Measurements from ENCODE around the gene SCN1A. TPM values are rescaled to one million over a fixed set of nuclear protein-coding genes. Genes with fewer than 3 reads are reported as not detected.
A peak's percentile ranks its signal among the peaks of the same experiment; 100 is the strongest.
"Not testable (repeated sequence)": the region's sequence is repeated elsewhere in the genome, so short reads cannot be mapped to it uniquely, and the experiment has no call there.

SCN1A gene
- total RNA-seq, 2 experiments from 2014 or later: not detected

DNA sequence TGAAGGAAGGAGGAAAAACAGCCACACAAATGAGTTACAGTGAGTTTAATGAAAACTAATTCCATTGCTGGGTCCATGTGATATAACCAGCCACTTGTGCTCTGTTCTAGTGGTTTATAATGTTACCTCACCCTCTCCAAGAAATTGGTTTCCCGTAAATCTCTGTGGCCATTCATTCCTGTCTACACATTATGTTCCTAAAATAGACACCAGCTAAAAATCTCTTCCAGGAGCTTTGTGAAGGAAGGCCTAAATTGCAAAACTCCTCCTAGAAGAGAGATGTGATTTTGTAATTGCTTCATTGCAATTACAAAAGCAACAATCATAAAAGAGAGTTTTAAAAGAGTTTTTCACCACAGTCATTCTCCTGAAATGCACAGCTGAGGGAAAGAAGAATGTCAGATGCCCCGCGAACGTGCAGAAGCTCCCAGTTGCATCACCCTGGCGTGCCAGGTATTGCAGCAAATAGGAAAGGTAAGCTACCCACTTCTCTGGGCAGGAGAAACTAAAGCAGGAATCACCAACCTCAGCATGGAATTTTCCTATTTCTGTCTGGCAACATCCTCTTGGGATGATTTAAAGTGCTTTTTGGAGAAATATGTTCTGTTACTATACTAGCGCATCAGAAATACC is 1.7 kb downstream of the SCN1A start:
- no peak overlapping the region for H3K4me3 Mint-ChIP-seq
- no peak for ATAC-seq
- H3K4me1 Mint-ChIP-seq: peaks cover 3% of the 10 kb centered on the region
- peaks cover 26% of the 10 kb centered on the region for H3K27me3 Mint-ChIP-seq
- no peak overlapping the region for H3K27ac Mint-ChIP-seq
- H3K9me3 Mint-ChIP-seq (ENCODE audit: low read depth): no peaks in the 10 kb centered on the region
- no peak for DNase-seq
- CTCF ChIA-PET: interaction anchor here (0.9 to 2.0 kb wide), 2 partner anchors 171 to 173 kb away, joined by 4 to 5 read pairs; partner anchors contain the start of gene TTC21B
- no peaks in the 10 kb centered on the region for H3K36me3 Mint-ChIP-seq

- H3K4me3 Mint-ChIP-seq: no peak overlapping the region
- no peak for ATAC-seq
- H3K9me3 Mint-ChIP-seq (ENCODE audit: low read depth): no peaks in the 10 kb centered on the region
- no peak for DNase-seq
- H3K4me1 Mint-ChIP-seq: peaks cover 3% of the 10 kb centered on the region
- H3K27me3 Mint-ChIP-seq: peaks cover 24% of the 10 kb centered on the region
- CTCF ChIA-PET: no interaction called here
- H3K27ac Mint-ChIP-seq: no peak overlapping the region
- H3K36me3 Mint-ChIP-seq: no peaks in the 10 kb centered on the region
These were observed 2.3 kb downstream of the SCN1A start for GRCh38 chr2:166125557-166125956.

DNA sequence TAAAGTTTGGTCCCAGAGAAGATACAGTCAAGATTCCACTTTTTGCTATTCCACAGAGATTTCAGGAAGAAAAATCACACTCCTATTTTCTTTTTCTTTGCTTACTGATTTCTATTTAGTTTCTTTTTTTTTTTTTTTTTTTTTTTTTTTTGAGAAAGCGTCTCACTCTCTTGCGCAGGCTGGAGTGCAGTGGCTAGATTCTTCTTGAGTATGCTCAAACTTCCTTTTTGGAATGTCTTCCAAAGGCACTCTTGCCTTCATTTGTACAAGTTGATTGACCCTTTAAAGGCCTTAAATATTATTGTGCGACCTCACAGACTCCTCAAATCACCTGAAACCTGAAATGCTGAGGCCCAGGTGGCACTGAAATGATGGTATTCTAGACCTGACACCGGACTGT is 9.6 kb downstream of the SCN1A start:
- CTCF ChIA-PET: no interaction called here
- H3K9me3 Mint-ChIP-seq (ENCODE audit: low read depth): no peaks in the 10 kb centered on the region
- H3K27ac Mint-ChIP-seq: no peak overlapping the region
- DNase-seq (no peak), ATAC-seq (no peak)
- no peaks in the 10 kb centered on the region for H3K27me3 Mint-ChIP-seq
- H3K4me1 Mint-ChIP-seq: no peaks in the 10 kb centered on the region
- H3K36me3 Mint-ChIP-seq: no peaks in the 10 kb centered on the region
- H3K4me3 Mint-ChIP-seq: no peak overlapping the region

DNA sequence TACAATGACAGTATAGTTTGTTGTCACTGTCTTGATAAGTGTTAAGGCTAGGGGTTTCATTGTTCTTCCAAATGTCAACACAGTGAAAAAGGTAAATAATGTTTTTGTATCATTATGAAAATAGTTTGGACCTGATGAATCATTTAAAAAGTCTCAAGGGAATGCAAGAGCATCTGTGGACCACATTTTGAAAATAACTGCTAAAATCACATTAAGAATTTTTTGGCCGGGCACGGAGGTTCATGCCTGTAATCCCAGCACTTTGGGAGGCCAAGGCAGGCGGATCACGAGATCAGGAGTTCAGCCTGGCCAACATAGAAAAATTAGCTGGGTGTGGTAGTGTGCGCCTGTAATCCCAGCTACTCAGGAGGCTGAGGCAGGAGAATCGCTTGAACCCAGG is 10.3 kb downstream of the SCN1A start:
- H3K4me3 Mint-ChIP-seq: no peak overlapping the region
- H3K4me1 Mint-ChIP-seq: peaks cover 2% of the 10 kb centered on the region
- ATAC-seq: no peak
- CTCF ChIA-PET: no interaction called here
- no peaks in the 10 kb centered on the region for H3K27me3 Mint-ChIP-seq
- H3K27ac Mint-ChIP-seq: no peak overlapping the region
- no peak for DNase-seq
- H3K9me3 Mint-ChIP-seq (ENCODE audit: low read depth): no peaks in the 10 kb centered on the region
- H3K36me3 Mint-ChIP-seq: no peaks in the 10 kb centered on the region

GRCh38 chr2:166115589-166115988 is 12.2 kb downstream of the SCN1A start:
- Mint-ChIP-seq H3K36me3 (no peaks in the 10 kb centered on the region), H3K4me3 (no peak overlapping the region), H3K27me3 (no peaks in the 10 kb centered on the region), H3K9me3 (ENCODE audit: low read depth) (no peaks in the 10 kb centered on the region), H3K27ac (no peak overlapping the region), H3K4me1 (peaks cover 9% of the 10 kb centered on the region)
- CTCF ChIA-PET: interaction anchor here (0.9 kb wide), 1 partner anchor 13 kb away, joined by 3 read pairs; no protein-coding TSS in a partner anchor
- no peak for DNase-seq
- peak; percentile 45 for ATAC-seq

GRCh38 chr2:166112193-166112605 is 15.6 kb downstream of the SCN1A start:
- DNase-seq: no peak
- H3K9me3 Mint-ChIP-seq (ENCODE audit: low read depth): no peaks in the 10 kb centered on the region
- peaks cover 9% of the 10 kb centered on the region for H3K4me1 Mint-ChIP-seq

GRCh38 chr2:166106431-166107015 is 21.3 kb downstream of the SCN1A start:
- CTCF ChIA-PET: no interaction called here
- no peak for DNase-seq
- Mint-ChIP-seq H3K36me3 (no peaks in the 10 kb centered on the region), H3K27me3 (no peaks in the 10 kb centered on the region), H3K27ac (no peak overlapping the region), H3K9me3 (ENCODE audit: low read depth) (no peaks in the 10 kb centered on the region), H3K4me1 (no peaks in the 10 kb centered on the region), H3K4me3 (no peak overlapping the region)
- no peak for ATAC-seq

More at GRCh38 chr2:166112193-166112605, 15.6 kb downstream of the SCN1A start:
- CTCF ChIA-PET: interaction anchor here (1.2 kb wide), 1 partner anchor 16 kb away, joined by 5 read pairs; the partner anchor contains the start of gene SCN1A
- no peak overlapping the region for H3K4me3 Mint-ChIP-seq
- ATAC-seq: peak; percentile 65
- no peaks in the 10 kb centered on the region for H3K36me3 Mint-ChIP-seq
- no peak overlapping the region for H3K27ac Mint-ChIP-seq
- H3K27me3 Mint-ChIP-seq: no peaks in the 10 kb centered on the region

DNA sequence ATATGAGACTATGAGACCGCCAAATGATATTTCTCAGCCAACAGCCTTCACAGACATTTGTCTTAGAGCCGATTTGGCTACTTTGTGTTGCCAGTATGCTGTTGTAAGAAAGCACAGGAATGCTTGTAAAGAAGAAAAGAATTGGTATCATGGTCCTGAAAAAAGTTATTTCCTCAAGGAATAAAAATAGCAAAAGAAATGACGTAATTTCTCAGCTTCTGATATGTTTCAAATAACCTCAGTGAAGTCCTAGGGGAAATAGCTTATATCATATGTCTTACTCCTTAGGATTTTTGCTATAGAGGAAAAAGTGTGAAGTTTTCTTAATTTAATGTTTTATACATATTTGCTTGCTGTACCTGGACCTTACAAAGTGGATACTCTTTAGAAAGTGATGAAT is 23.0 kb downstream of the SCN1A start:
- no peaks in the 10 kb centered on the region for H3K36me3 Mint-ChIP-seq
- H3K4me3 Mint-ChIP-seq: no peak overlapping the region
- CTCF ChIA-PET: no interaction called here
- H3K9me3 Mint-ChIP-seq (ENCODE audit: low read depth): no peaks in the 10 kb centered on the region
- H3K4me1 Mint-ChIP-seq: no peaks in the 10 kb centered on the region
- H3K27ac Mint-ChIP-seq: no peak overlapping the region
- DNase-seq: no peak
- H3K27me3 Mint-ChIP-seq: no peaks in the 10 kb centered on the region
- no peak for ATAC-seq

- CTCF ChIA-PET: interaction anchor here (0.8 kb wide), 1 partner anchor 11 kb away, joined by 3 read pairs; no protein-coding TSS in a partner anchor
- H3K4me1 Mint-ChIP-seq: no peaks in the 10 kb centered on the region
- H3K36me3 Mint-ChIP-seq: no peaks in the 10 kb centered on the region
- no peak for ATAC-seq
- no peak overlapping the region for H3K4me3 Mint-ChIP-seq
- H3K27me3 Mint-ChIP-seq: no peaks in the 10 kb centered on the region
- no peaks in the 10 kb centered on the region for H3K9me3 Mint-ChIP-seq (ENCODE audit: low read depth)
- H3K27ac Mint-ChIP-seq: no peak overlapping the region
- no peak for DNase-seq
These were observed 23.7 kb downstream of the SCN1A start for GRCh38 chr2:166104084-166104483.

DNA sequence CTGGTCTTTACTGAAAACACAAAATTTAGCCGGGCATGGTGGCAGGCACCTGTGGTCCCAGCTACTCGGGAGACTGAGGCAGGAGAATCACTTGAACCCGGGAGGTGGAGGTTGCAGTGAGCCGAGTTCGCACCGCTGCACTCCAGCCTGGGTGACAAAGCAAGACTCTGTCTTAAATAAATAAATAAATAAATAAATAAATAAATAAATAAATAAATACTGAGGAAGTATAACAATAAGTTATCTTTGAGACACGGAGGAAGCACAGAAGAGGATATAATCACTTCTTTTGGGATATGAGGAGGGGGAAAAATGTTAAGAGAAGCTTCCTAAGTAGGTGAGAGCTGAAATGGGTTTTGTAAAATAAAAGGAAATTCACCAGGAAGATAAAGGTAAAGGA is 24.5 kb downstream of the SCN1A start:
- not testable (repeated sequence) for H3K36me3 Mint-ChIP-seq; H3K4me1 Mint-ChIP-seq; H3K27me3 Mint-ChIP-seq; H3K9me3 Mint-ChIP-seq (ENCODE audit: low read depth); DNase-seq; H3K4me3 Mint-ChIP-seq; H3K27ac Mint-ChIP-seq; ATAC-seq
- CTCF ChIA-PET: interaction anchor here (0.8 kb wide), 1 partner anchor 11 kb away, joined by 3 read pairs; no protein-coding TSS in a partner anchor

- H3K9me3 Mint-ChIP-seq (ENCODE audit: low read depth): no peaks in the 10 kb centered on the region
- no peak overlapping the region for H3K27ac Mint-ChIP-seq
- H3K27me3 Mint-ChIP-seq: no peaks in the 10 kb centered on the region
- CTCF ChIA-PET: no interaction called here
- DNase-seq: no peak
- H3K36me3 Mint-ChIP-seq: no peaks in the 10 kb centered on the region
- H3K4me3 Mint-ChIP-seq: no peak overlapping the region
- no peak for ATAC-seq
- no peaks in the 10 kb centered on the region for H3K4me1 Mint-ChIP-seq
These were observed 33.5 kb downstream of the SCN1A start for GRCh38 chr2:166094325-166094724.

DNA sequence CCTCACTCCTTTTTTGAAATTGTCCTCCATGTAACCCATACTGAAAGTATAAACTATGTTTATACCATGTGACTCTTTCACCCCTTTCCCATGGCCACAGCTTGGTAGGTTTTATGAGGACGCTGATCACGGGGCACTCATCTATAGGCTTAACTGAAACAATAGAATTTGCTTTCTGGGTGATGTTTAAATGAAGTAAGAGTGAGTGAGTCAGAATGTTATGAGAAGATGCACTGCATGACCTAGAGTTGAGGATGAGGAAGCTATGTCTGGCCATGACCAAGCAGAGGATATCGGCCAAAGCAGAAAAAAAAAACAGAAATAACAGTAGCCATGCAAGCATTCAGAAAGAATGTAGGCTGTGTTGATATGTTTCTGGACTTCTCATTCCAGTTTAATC is 34.9 kb downstream of the SCN1A start:
- Mint-ChIP-seq H3K36me3 (no peaks in the 10 kb centered on the region), H3K4me3 (no peak overlapping the region), H3K4me1 (no peaks in the 10 kb centered on the region), H3K27me3 (no peaks in the 10 kb centered on the region), H3K27ac (no peak overlapping the region), H3K9me3 (ENCODE audit: low read depth) (no peaks in the 10 kb centered on the region)
- ATAC-seq (no peak), DNase-seq (no peak)
- CTCF ChIA-PET: interaction anchor here (0.9 kb wide), 1 partner anchor 11 kb away, joined by 3 read pairs; no protein-coding TSS in a partner anchor

DNA sequence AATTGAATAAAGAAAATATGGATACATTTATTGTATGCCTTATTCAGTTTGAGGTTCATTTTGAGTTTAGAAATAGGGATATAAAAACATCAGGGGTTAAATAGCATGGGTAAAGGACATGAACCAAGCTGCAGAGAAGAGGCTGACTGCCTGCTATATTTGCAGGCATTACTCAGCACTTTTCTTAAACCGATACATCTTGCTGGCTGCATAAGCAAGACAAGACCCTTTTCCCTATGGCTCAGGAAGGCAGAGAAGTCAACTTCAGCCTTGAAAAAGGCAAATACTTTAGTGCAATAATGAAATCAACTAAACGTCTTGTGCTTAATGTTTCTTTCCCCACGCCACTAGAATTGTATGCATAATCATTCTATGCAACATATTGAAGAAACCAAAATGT is 36.4 kb downstream of the SCN1A start:
- Mint-ChIP-seq H3K27me3 (no peaks in the 10 kb centered on the region), H3K4me3 (no peak overlapping the region), H3K27ac (no peak overlapping the region), H3K4me1 (no peaks in the 10 kb centered on the region), H3K36me3 (no peaks in the 10 kb centered on the region), H3K9me3 (ENCODE audit: low read depth) (no peaks in the 10 kb centered on the region)
- DNase-seq (no peak), ATAC-seq (no peak)
- CTCF ChIA-PET: no interaction called here

DNA sequence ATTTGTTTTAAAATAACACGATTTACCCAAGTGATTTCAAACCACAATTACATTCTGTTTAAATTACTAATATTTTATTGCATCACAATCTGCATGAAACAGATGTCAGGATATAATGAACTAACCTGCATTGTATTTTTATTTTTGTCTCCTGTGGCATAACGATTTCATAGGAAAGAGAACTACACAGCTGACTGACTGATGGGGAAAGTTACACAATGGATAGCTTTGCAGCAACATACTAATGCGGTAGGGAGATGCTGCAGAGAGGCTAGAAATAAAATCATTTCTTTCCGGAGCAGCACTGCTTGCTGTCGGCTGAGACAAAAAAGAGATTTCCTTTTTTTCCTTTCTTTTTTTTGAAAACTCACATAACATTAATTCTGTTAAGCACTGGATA is 36.9 kb downstream of the SCN1A start:
- no peak overlapping the region for H3K27ac Mint-ChIP-seq
- H3K27me3 Mint-ChIP-seq: no peaks in the 10 kb centered on the region
- H3K4me1 Mint-ChIP-seq: no peaks in the 10 kb centered on the region
- no peak for DNase-seq
- no peaks in the 10 kb centered on the region for H3K36me3 Mint-ChIP-seq
- ATAC-seq: no peak
- CTCF ChIA-PET: no interaction called here
- H3K4me3 Mint-ChIP-seq: no peak overlapping the region
- H3K9me3 Mint-ChIP-seq (ENCODE audit: low read depth): no peaks in the 10 kb centered on the region

All from activated CD8-positive, alpha-beta memory T cell treated with anti-CD3 and anti-CD28 coated beads, Interleukin-2, amount 10 ng/mL, durations not matched to agents 7 days and 5 days (primary cell).